Panc1 (cell line): Measurements from ENCODE around the gene TLE3.

Experiments
- POLR2AphosphoS5 ChIP-seq: IDR thresholded peaks from 2 replicates; pipeline ENCODE4 v1.6.1; 2012; ENCODE audit warnings: mild to moderate bottlenecking, low read depth, low read length, moderate library complexity
- SIN3A ChIP-seq: IDR thresholded peaks from 2 replicates; pipeline ENCODE4 v1.6.1; 2012; ENCODE audit warnings: low read depth, mild to moderate bottlenecking, low read length, moderate library complexity, borderline replicate concordance; ENCODE audit not compliant: insufficient read depth
- TCF7L2 ChIP-seq: IDR thresholded peaks from 2 replicates; pipeline ENCODE4 v1.6.1; 2011; ENCODE audit warnings: mild to moderate bottlenecking, low read depth, low read length, inconsistent platforms
- TF ChIP-seq, protein P1 (sequence below): fragments of 450-650 bp; IDR thresholded peaks from 2 replicates; pipeline ENCODE4 v1.5.1; 2017; ENCODE audit warnings: mild to moderate bottlenecking
- TF ChIP-seq, protein P2 (sequence below), 2 experiments: IDR thresholded peaks; 2 replicates each; pipeline ENCODE4 v1.6.1; 2011 to 2012; ENCODE audit warnings: low read depth in 2 of 2, control low read depth in 1 of 2, low read length in 1 of 2, mild to moderate bottlenecking in 1 of 2, moderate library complexity in 1 of 2; ENCODE audit not compliant: insufficient read depth in 1 of 2

DNA sequence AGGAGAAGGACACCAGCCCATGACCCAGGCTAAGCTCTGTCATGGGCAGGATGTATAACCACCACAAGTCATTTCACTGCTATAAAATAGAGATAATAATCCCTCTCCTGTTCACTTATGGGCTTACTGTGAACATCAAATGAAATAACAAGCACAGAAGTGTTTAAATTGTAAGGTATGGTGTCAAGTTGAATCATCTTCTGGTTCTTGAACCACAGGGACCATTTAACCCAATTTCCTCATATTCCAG, 44.3 kb upstream of the TLE3 start:
- TF ChIP-seq SIN3A (no peak), POLR2AphosphoS5 (no peak), TCF7L2 (no peak)
- TF ChIP-seq, protein P1, sequence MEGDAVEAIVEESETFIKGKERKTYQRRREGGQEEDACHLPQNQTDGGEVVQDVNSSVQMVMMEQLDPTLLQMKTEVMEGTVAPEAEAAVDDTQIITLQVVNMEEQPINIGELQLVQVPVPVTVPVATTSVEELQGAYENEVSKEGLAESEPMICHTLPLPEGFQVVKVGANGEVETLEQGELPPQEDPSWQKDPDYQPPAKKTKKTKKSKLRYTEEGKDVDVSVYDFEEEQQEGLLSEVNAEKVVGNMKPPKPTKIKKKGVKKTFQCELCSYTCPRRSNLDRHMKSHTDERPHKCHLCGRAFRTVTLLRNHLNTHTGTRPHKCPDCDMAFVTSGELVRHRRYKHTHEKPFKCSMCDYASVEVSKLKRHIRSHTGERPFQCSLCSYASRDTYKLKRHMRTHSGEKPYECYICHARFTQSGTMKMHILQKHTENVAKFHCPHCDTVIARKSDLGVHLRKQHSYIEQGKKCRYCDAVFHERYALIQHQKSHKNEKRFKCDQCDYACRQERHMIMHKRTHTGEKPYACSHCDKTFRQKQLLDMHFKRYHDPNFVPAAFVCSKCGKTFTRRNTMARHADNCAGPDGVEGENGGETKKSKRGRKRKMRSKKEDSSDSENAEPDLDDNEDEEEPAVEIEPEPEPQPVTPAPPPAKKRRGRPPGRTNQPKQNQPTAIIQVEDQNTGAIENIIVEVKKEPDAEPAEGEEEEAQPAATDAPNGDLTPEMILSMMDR, result no peak
- TF ChIP-seq, protein P2, sequence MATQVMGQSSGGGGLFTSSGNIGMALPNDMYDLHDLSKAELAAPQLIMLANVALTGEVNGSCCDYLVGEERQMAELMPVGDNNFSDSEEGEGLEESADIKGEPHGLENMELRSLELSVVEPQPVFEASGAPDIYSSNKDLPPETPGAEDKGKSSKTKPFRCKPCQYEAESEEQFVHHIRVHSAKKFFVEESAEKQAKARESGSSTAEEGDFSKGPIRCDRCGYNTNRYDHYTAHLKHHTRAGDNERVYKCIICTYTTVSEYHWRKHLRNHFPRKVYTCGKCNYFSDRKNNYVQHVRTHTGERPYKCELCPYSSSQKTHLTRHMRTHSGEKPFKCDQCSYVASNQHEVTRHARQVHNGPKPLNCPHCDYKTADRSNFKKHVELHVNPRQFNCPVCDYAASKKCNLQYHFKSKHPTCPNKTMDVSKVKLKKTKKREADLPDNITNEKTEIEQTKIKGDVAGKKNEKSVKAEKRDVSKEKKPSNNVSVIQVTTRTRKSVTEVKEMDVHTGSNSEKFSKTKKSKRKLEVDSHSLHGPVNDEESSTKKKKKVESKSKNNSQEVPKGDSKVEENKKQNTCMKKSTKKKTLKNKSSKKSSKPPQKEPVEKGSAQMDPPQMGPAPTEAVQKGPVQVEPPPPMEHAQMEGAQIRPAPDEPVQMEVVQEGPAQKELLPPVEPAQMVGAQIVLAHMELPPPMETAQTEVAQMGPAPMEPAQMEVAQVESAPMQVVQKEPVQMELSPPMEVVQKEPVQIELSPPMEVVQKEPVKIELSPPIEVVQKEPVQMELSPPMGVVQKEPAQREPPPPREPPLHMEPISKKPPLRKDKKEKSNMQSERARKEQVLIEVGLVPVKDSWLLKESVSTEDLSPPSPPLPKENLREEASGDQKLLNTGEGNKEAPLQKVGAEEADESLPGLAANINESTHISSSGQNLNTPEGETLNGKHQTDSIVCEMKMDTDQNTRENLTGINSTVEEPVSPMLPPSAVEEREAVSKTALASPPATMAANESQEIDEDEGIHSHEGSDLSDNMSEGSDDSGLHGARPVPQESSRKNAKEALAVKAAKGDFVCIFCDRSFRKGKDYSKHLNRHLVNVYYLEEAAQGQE (IDR thresholded peaks at IDR 0.05; ENCODE audit: insufficient read depth in 1 of 2, low read depth in 2 of 2, low read length in 1 of 2), result no peak
